ENCODE results near the gene PPP6R3.

Gene PPP6R3

DNA sequence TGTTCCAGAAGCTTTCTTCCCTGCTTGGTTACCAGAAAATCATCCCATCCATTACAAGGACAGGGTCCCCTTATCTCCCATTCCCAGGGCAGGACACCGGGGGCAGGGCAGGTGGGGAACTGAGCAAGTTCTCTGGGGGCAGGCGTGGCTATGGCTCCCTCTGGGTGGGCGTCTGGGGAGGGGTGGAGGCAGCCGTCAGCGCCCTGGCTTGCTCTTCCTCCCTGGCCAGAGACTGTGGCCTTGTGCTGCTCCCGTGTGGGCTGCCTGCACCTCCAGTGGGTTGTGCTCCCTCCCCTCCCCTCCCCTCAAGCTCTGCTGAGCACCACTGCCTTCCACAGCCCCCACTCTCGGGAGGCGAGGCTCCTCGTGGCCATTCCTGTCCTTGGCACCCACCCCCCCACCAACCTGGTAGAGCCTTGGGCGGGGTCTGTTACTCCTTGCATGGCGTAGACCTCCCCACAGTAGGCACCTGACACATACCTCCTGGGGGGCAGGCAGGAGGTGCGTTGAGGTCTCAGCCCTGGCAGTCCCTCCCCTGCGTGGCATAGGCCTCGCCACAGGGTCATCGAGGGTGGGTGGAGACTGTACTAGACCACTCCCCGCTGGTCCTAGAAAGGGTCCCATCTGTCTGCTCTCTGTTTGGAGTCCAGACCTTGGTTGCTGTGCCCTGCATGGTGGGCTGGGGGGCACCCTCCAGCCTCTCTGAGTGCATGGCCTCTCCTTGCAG lies 24.2 kb upstream of the PPP6R3 start:
- Histone ChIP-seq H3K9me3 (ENCODE audit: control insufficient read depth, insufficient read depth, low read length) (no peaks in the 10 kb centered on the region), H3K27ac (ENCODE audit: low read length) (no peak overlapping the region), H3K4me3 (ENCODE audit: low read length) (no peak overlapping the region), H3K36me3 (ENCODE audit: control insufficient read depth, insufficient read depth, low read length) (peaks cover 9% of the 10 kb centered on the region), H3K27me3 (ENCODE audit: control insufficient read depth, insufficient read depth, low read length) (no peaks in the 10 kb centered on the region), H3K4me1 (ENCODE audit: control insufficient read depth, insufficient read depth, low read length) (peaks cover 3% of the 10 kb centered on the region; the same call in 1 of the 2 replicates)
- WGBS (ENCODE audit: insufficient coverage, insufficient read length): no CpG with 5 or more reads among the region's 16 CpGs
- DNase-seq (ENCODE audit: low read depth, low spot score): no peak

GRCh38 chr11:68436985-68437926 lies 23.3 kb upstream of the PPP6R3 start:
- no peak for DNase-seq (ENCODE audit: low read depth, low spot score)
- Histone ChIP-seq H3K27ac (ENCODE audit: low read length) (no peak overlapping the region), H3K27me3 (ENCODE audit: control insufficient read depth, insufficient read depth, low read length) (no peaks in the 10 kb centered on the region), H3K36me3 (ENCODE audit: control insufficient read depth, insufficient read depth, low read length) (peaks cover 7% of the 10 kb centered on the region), H3K4me3 (ENCODE audit: low read length) (no peak overlapping the region), H3K4me1 (ENCODE audit: control insufficient read depth, insufficient read depth, low read length) (peaks cover 3% of the 10 kb centered on the region; the same call in 1 of the 2 replicates), H3K9me3 (ENCODE audit: control insufficient read depth, insufficient read depth, low read length) (no peaks in the 10 kb centered on the region)
- WGBS (ENCODE audit: insufficient coverage, insufficient read length): no CpG with 5 or more reads among the region's 34 CpGs

DNA sequence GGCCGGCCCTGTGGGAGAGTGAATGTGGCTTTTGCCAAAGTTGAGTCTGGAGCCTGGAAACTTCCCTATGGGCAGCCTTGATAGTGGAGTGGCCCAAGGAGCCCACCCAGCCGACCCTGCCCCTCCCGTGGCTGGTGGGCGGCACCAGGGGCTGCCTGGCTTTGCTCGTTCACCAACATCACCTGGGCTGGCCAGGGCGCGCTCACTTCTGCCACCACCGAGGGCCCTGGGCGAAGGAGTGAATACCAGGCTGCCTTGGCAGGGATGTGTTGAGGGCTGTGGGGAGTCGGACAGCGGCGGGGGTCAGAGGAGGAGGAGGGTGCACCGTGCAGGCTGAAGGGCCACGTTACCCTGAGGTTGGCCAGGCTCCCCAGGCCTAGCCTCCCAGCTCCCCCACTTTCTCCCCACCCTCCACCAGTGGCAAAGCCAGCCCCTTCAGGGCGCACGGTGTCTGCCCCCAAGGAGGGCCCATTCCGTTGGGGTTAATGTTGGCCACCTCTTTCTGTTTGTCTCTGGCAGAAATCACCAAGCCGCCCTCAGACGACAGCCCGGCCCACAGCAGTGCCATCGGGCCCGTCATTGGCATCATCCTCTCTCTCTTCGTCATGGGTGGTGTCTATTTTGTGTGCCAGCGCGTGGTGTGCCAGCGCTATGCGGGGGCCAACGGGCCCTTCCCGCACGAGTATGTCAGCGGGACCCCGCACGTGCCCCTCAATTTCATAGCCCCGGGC lies 22.5 kb upstream of the PPP6R3 start:
- no peak overlapping the region for H3K27ac ChIP-seq (ENCODE audit: low read length)
- no CpG with 5 or more reads among the region's 34 CpGs for WGBS (ENCODE audit: insufficient coverage, insufficient read length)
- H3K27me3 ChIP-seq (ENCODE audit: control insufficient read depth, insufficient read depth, low read length): no peaks in the 10 kb centered on the region
- H3K9me3 ChIP-seq (ENCODE audit: control insufficient read depth, insufficient read depth, low read length): no peaks in the 10 kb centered on the region
- H3K36me3 ChIP-seq (ENCODE audit: control insufficient read depth, insufficient read depth, low read length): peaks cover 6% of the 10 kb centered on the region
- DNase-seq (ENCODE audit: low read depth, low spot score): no peak
- H3K4me3 ChIP-seq (ENCODE audit: low read length): no peak overlapping the region
- H3K4me1 ChIP-seq (ENCODE audit: control insufficient read depth, insufficient read depth, low read length): peaks cover 3% of the 10 kb centered on the region; the same call in 1 of the 2 replicates

DNA sequence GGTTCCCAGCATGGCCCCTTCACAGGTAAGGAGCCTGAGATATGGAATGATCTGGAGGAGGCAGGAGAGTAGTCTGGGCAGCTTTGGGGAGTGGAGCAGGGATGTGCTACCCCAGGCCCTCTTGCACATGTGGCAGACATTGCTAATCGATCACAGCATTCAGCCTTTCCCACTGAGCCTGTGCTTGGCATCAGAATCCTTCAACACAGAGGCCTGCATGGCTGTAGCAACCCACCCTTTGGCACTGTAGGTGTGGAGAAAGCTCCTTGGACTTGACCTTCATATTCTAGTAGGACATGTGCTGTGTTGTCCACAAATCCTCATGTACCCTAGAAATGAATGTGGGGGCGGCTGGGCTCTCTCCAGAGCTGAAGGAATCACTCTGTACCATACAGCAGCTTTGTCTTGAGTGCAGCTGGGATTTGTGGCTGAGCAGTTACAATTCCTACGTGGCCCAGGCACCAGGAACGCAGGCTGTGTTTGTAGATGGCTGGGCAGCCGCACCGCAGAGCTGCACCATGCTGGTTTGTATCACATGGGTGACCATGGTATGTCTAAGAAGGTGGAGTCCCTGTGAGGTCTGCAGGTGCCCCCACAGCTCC lies 21.8 kb upstream of the PPP6R3 start:
- DNase-seq (ENCODE audit: low read depth, low spot score): no peak
- no peak overlapping the region for H3K27ac ChIP-seq (ENCODE audit: low read length)
- H3K27me3 ChIP-seq (ENCODE audit: control insufficient read depth, insufficient read depth, low read length): no peaks in the 10 kb centered on the region
- peaks cover 3% of the 10 kb centered on the region for H3K36me3 ChIP-seq (ENCODE audit: control insufficient read depth, insufficient read depth, low read length)
- no peak overlapping the region for H3K4me3 ChIP-seq (ENCODE audit: low read length)
- no peaks in the 10 kb centered on the region for H3K9me3 ChIP-seq (ENCODE audit: control insufficient read depth, insufficient read depth, low read length)
- peaks cover 3% of the 10 kb centered on the region; the same call in 1 of the 2 replicates for H3K4me1 ChIP-seq (ENCODE audit: control insufficient read depth, insufficient read depth, low read length)
- no CpG with 5 or more reads among the region's 6 CpGs for WGBS (ENCODE audit: insufficient coverage, insufficient read length)

- H3K27ac ChIP-seq (ENCODE audit: low read length): no peak overlapping the region
- no peak for DNase-seq (ENCODE audit: low read depth, low spot score)
- H3K27me3 ChIP-seq (ENCODE audit: control insufficient read depth, insufficient read depth, low read length): no peaks in the 10 kb centered on the region
- H3K4me1 ChIP-seq (ENCODE audit: control insufficient read depth, insufficient read depth, low read length): peaks cover 3% of the 10 kb centered on the region; the same call in 1 of the 2 replicates
- H3K9me3 ChIP-seq (ENCODE audit: control insufficient read depth, insufficient read depth, low read length): no peaks in the 10 kb centered on the region
- H3K4me3 ChIP-seq (ENCODE audit: low read length): no peak overlapping the region
- H3K36me3 ChIP-seq (ENCODE audit: control insufficient read depth, insufficient read depth, low read length): no peaks in the 10 kb centered on the region; the same call in 1 of the 2 replicates
- no CpG with 5 or more reads among the region's 38 CpGs for WGBS (ENCODE audit: insufficient coverage, insufficient read length)
Observed at GRCh38 chr11:68439355-68440065, 21.0 kb upstream of the PPP6R3 start.

DNA sequence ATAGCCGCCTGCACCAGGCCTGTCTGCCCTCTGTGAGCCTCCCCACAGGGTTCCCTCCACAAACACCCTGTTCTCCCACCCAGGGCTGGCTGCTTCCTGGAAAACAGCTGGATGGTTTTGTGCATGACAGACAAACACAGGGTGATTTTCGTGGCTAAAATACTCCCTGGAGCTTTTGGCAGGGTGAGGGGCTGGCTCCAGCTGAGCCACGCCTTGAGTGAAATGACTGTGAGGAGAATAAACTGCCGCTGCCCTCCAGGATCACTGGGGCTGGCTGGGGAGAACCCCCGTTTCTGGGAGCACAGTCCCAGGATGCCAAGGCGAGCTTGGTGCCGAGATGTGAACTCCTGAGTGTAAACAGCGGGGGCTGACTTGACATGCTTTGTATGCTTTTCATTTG lies 20.3 kb upstream of the PPP6R3 start:
- Histone ChIP-seq H3K4me1 (ENCODE audit: control insufficient read depth, insufficient read depth, low read length) (peaks cover 3% of the 10 kb centered on the region; the same call in 1 of the 2 replicates), H3K27me3 (ENCODE audit: control insufficient read depth, insufficient read depth, low read length) (no peaks in the 10 kb centered on the region), H3K9me3 (ENCODE audit: control insufficient read depth, insufficient read depth, low read length) (no peaks in the 10 kb centered on the region), H3K27ac (ENCODE audit: low read length) (no peak overlapping the region), H3K36me3 (ENCODE audit: control insufficient read depth, insufficient read depth, low read length) (no peaks in the 10 kb centered on the region; the same call in 1 of the 2 replicates), H3K4me3 (ENCODE audit: low read length) (no peak overlapping the region)
- WGBS (ENCODE audit: insufficient coverage, insufficient read length): no CpG with 5 or more reads among the region's 8 CpGs
- no peak for DNase-seq (ENCODE audit: low read depth, low spot score)

DNA sequence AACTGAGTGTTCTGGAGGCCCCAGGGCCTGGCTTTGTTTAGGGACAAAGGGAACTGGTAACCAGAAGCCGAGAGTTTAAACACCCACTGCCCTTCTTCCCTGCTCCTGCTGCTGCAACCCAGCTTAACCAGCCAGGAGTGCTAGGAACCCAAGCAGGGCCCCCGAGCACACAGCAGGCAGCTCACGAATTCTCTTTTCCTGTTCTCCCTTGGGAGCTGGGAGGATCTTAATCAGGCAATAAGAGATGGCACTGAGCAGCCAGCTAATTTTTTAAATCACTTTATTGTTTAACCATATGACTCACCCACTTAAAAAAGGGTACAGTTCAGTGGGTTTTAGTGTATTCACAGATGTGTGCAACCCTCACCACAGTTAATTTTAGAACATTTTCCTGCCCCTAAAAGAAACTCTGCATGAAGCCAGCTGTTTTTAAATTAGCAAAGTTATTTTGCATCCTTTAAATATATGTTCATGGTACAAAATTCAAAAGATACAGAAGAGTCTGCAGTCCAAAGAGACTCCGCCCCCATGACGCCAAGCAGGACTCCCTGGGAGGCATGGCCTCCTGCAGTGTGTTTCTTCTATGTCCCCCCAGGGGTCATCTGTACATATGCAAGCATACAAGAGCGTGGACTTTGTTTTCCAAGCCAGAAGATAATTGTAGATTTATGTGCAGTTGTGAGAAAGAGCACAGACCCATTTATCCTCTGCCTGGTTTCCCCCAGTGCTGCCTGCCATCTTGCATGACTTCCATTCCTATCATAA lies 18.9 kb upstream of the PPP6R3 start:
- Histone ChIP-seq H3K36me3 (ENCODE audit: control insufficient read depth, insufficient read depth, low read length) (no peaks in the 10 kb centered on the region; the same call in 1 of the 2 replicates), H3K4me1 (ENCODE audit: control insufficient read depth, insufficient read depth, low read length) (peaks cover 3% of the 10 kb centered on the region; the same call in 1 of the 2 replicates), H3K27ac (ENCODE audit: low read length) (no peak overlapping the region)

GRCh38 chr11:68442433-68442832 lies 18.1 kb upstream of the PPP6R3 start:
- no peaks in the 10 kb centered on the region for H3K9me3 ChIP-seq (ENCODE audit: control insufficient read depth, insufficient read depth, low read length)
- H3K27ac ChIP-seq (ENCODE audit: low read length): no peak overlapping the region
- peaks cover 6% of the 10 kb centered on the region; the same call in 1 of the 2 replicates for H3K4me1 ChIP-seq (ENCODE audit: control insufficient read depth, insufficient read depth, low read length)
- H3K27me3 ChIP-seq (ENCODE audit: control insufficient read depth, insufficient read depth, low read length): no peaks in the 10 kb centered on the region
- no peaks in the 10 kb centered on the region; the same call in 1 of the 2 replicates for H3K36me3 ChIP-seq (ENCODE audit: control insufficient read depth, insufficient read depth, low read length)
- H3K4me3 ChIP-seq (ENCODE audit: low read length): no peak overlapping the region
- DNase-seq (ENCODE audit: low read depth, low spot score): no peak
- WGBS (ENCODE audit: insufficient coverage, insufficient read length): no CpG with 5 or more reads among the region's 10 CpGs

More for the DNA sequence above, 18.9 kb upstream of the PPP6R3 start:
- Histone ChIP-seq H3K9me3 (ENCODE audit: control insufficient read depth, insufficient read depth, low read length) (no peaks in the 10 kb centered on the region), H3K27me3 (ENCODE audit: control insufficient read depth, insufficient read depth, low read length) (no peaks in the 10 kb centered on the region), H3K4me3 (ENCODE audit: low read length) (no peak overlapping the region)
- WGBS (ENCODE audit: insufficient coverage, insufficient read length): no CpG with 5 or more reads among the region's 6 CpGs
- no peak for DNase-seq (ENCODE audit: low read depth, low spot score)

DNA sequence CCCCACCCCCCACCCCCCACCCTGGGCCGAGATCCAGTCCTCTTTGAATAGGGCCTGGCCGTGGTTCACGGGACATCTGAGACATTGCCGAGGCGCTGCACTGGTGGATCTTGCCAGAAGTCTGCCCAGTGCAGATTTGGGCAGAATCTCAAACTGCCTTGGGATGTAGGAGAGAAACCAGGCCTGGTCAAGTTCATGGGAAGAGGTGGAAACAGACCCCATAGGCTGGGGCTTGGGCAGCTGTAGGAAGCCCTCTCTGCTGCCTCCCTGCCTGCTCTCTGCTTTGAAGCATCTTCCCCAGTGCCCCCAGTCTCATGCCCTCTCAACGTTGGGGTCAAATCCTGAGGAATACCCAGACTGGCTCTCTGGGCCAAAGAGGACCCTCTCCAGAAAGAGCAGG lies 16.0 kb upstream of the PPP6R3 start:
- Histone ChIP-seq H3K36me3 (ENCODE audit: control insufficient read depth, insufficient read depth, low read length) (no peaks in the 10 kb centered on the region), H3K4me3 (ENCODE audit: low read length) (no peak overlapping the region), H3K27ac (ENCODE audit: low read length) (no peak overlapping the region), H3K27me3 (ENCODE audit: control insufficient read depth, insufficient read depth, low read length) (no peaks in the 10 kb centered on the region), H3K9me3 (ENCODE audit: control insufficient read depth, insufficient read depth, low read length) (no peaks in the 10 kb centered on the region), H3K4me1 (ENCODE audit: control insufficient read depth, insufficient read depth, low read length) (peaks cover 4% of the 10 kb centered on the region; the same call in 1 of the 2 replicates)
- no peak for DNase-seq (ENCODE audit: low read depth, low spot score)
- WGBS (ENCODE audit: insufficient coverage, insufficient read length): no CpG with 5 or more reads among the region's 6 CpGs

Data from iPS DF 6.9 (cell line).